HFFc6 (cell line): ENCODE measurements around the gene THYN1. TPM values are rescaled to one million over a fixed set of nuclear protein-coding genes. Genes with fewer than 3 reads are reported as not detected.

Experiments
- DNase-seq: peaks from one replicate; pipeline ENCODE4 v3.0.0-alpha.2; 2018
- H3K27ac Mint-ChIP-seq: 2 replicates; pipeline ENCODE4 v1.8.0; 2020; ENCODE audit warnings: mild to moderate bottlenecking, mixed read lengths
- H3K27me3 Mint-ChIP-seq: 2 replicates; pipeline ENCODE4 v1.8.0; 2021; ENCODE audit warnings: mild to moderate bottlenecking, moderate library complexity, mixed read lengths; ENCODE audit not compliant: insufficient read depth
- H3K36me3 Mint-ChIP-seq: 2 replicates; pipeline ENCODE4 v1.8.0; 2021; ENCODE audit warnings: low read depth, mixed read lengths
- H3K4me1 Mint-ChIP-seq: 2 replicates; pipeline ENCODE4 v1.8.0; 2020; ENCODE audit warnings: low read depth, mixed read lengths
- H3K4me3 Mint-ChIP-seq: 2 replicates; pipeline ENCODE4 v1.8.0; 2020; ENCODE audit warnings: mild to moderate bottlenecking, moderate library complexity, mixed read lengths
- H3K9me3 Mint-ChIP-seq: 2 replicates; pipeline ENCODE4 v1.8.0; 2020; ENCODE audit warnings: mild to moderate bottlenecking, mixed read lengths
- total RNA-seq, 6 experiments: library from RNA; stranded (reverse); fragmentation: NEBNext Ultra II Directional; extraction: Animal tissue kit (Norgen Biotek cat#: 25700); gene quantifications; 2 replicates in 1 of 6; 3 replicates in 5 of 6; pipeline ENCODE4 v1.2.3, GENCODE V29; 2021
- TF ChIP-seq, protein P1 (sequence below): fragments of 200-600 bp; sonication (generic); IDR thresholded peaks from 2 replicates; pipeline ENCODE4 v1.5.0; 2021; ENCODE audit warnings: antibody characterized with exemption, mild to moderate bottlenecking

The THYN1 gene
- total RNA-seq, 6 experiments from 2014 or later = 32.7 to 36.8 (median 34.2) TPM

DNA sequence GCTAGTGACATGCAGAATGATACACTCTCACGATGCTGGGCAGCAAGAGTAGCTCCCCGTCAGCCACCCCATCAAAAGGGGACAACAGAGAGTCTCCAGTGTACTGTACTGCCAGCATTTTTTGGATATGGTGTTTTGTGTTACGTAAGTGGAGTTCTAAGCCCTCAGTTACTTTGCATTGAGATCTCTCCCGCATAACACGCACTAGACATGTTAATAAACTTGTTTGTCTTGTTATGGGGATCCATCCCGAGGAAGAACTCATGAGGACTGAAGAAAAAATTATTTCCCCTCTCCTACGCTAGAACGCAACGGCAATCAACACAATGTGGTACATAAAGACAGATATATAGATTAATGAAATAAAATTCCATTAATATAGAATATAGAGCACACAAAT, 53.6 kb downstream of the THYN1 start:
- Mint-ChIP-seq H3K4me1 (no peaks in the 10 kb centered on the region), H3K27ac (no peak overlapping the region), H3K36me3 (peaks cover 20% of the 10 kb centered on the region), H3K27me3 (no peaks in the 10 kb centered on the region), H3K9me3 (no peaks in the 10 kb centered on the region), H3K4me3 (no peak overlapping the region)
- TF ChIP-seq, protein P1, sequence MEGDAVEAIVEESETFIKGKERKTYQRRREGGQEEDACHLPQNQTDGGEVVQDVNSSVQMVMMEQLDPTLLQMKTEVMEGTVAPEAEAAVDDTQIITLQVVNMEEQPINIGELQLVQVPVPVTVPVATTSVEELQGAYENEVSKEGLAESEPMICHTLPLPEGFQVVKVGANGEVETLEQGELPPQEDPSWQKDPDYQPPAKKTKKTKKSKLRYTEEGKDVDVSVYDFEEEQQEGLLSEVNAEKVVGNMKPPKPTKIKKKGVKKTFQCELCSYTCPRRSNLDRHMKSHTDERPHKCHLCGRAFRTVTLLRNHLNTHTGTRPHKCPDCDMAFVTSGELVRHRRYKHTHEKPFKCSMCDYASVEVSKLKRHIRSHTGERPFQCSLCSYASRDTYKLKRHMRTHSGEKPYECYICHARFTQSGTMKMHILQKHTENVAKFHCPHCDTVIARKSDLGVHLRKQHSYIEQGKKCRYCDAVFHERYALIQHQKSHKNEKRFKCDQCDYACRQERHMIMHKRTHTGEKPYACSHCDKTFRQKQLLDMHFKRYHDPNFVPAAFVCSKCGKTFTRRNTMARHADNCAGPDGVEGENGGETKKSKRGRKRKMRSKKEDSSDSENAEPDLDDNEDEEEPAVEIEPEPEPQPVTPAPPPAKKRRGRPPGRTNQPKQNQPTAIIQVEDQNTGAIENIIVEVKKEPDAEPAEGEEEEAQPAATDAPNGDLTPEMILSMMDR = no peak
- DNase-seq = no peak

Other genes with a start within 250 kb of the THYN1 start
- gene JAM3, start 184.3 kb downstream of the THYN1 start, total RNA-seq = 10 to 100 TPM; 49.6 to 58.6 (median 55.2) TPM
- 10 to 100 TPM; 19.6 to 31.1 (median 29.4) TPM for gene NCAPD3, start 29.4 kb downstream of the THYN1 start, total RNA-seq
- gene VPS26B, start 28.7 kb downstream of the THYN1 start, total RNA-seq = 10 to 100 TPM; 36.5 to 45.0 (median 39.1) TPM
- gene ACAD8, start 216 bp upstream of the THYN1 start, total RNA-seq = 10 to 100 TPM; 11.8 to 15.7 (median 13.8) TPM
- gene GLB1L3, start 23.0 kb upstream of the THYN1 start, total RNA-seq = not detected
- not detected for gene GLB1L2, start 78.6 kb upstream of the THYN1 start, total RNA-seq
- not detected for gene B3GAT1, start 158.9 kb upstream of the THYN1 start, total RNA-seq